ENCODE measurements around the gene PCK2. TPM values are rescaled to one million over a fixed set of nuclear protein-coding genes. Genes with fewer than 3 reads are reported as not detected.

PCK2 gene
- total and polyA plus RNA-seq, 2 of the 13 experiments (the other 11 are each of a cell fraction or from before 2014, with no cell fraction given): 129 to 272 TPM

GRCh38 chr14:24095271-24096068 lies 1.4 kb downstream of the PCK2 start (continued):
- TF ChIP-seq ZNF280D (CRISPR knock-in tag; IDR thresholded peaks at IDR 0.05) (peak; percentile 95), SALL1 (CRISPR knock-in tag; IDR thresholded peaks at IDR 0.05) (peak; percentile 99), MATR3 (CRISPR knock-in tag; IDR thresholded peaks at IDR 0.05) (peak; percentile 91; the same call in 1 of the 2 replicates), ZUFSP (CRISPR knock-in tag; IDR thresholded peaks at IDR 0.05; ENCODE audit: borderline replicate concordance) (no peak), ZNF18 (CRISPR knock-in tag; IDR thresholded peaks at IDR 0.05; ENCODE audit: insufficient replicate concordance) (no peak), PBX3 (CRISPR knock-in tag; IDR thresholded peaks at IDR 0.05; ENCODE audit: borderline replicate concordance) (0 out of 2 replicates have a peak, but pooled peaks have one; percentile 76), TBX3 (IDR thresholded peaks at IDR 0.05; ENCODE audit: borderline replicate concordance) (peak; percentile 51), ZNF230 (CRISPR knock-in tag; IDR thresholded peaks at IDR 0.05) (peak; percentile 99), ATF7-NPFF (CRISPR knock-in tag; IDR thresholded peaks at IDR 0.05; ENCODE audit: low read depth) (peak; percentile 99), ZBTB46 (CRISPR knock-in tag; IDR thresholded peaks at IDR 0.05; ENCODE audit: borderline replicate concordance) (peak; percentile 98; the same call in 1 of the 2 replicates), YEATS2 (CRISPR knock-in tag; IDR thresholded peaks at IDR 0.05; ENCODE audit: borderline replicate concordance) (peak; percentile 96), ONECUT2 (CRISPR knock-in tag; IDR thresholded peaks at IDR 0.05) (peak; percentile 50), ZBTB10 (CRISPR knock-in tag; IDR thresholded peaks at IDR 0.05; ENCODE audit: borderline replicate concordance) (peak; percentile 23; the same call in 1 of the 2 replicates), ADNP (CRISPR knock-in tag; IDR thresholded peaks at IDR 0.05) (no peak; the same call in 1 of the 2 replicates), YEATS4 (CRISPR knock-in tag; IDR thresholded peaks at IDR 0.05; ENCODE audit: borderline replicate concordance) (peak; percentile 97)
